Upper lobe of right lung (tissue), 1 donor: ENCODE data around the gene CCL22. TPM values are rescaled to one million over a fixed set of nuclear protein-coding genes. Genes with fewer than 3 reads are reported as not detected.

Experiments
- ATAC-seq: fragments of 200-7000 bp; cut with Tn5 transposase; one replicate; pipeline ENCODE4 v1.9.1; 2020; ENCODE audit warnings: mild to moderate bottlenecking, moderate library complexity
- DNase-seq: peaks from one replicate; pipeline ENCODE4 v3.0.0-alpha.2; 2020
- H3K27ac ChIP-seq: fragments of 200-600 bp; one replicate; pipeline ENCODE4 v1.8.0; 2022
- H3K27me3 ChIP-seq: fragments of 200-600 bp; one replicate; pipeline ENCODE4 v1.8.0; 2022; ENCODE audit warnings: mild to moderate bottlenecking
- H3K36me3 ChIP-seq: fragments of 200-600 bp; one replicate; pipeline ENCODE4 v1.8.0; 2022
- H3K4me1 ChIP-seq: fragments of 200-600 bp; one replicate; pipeline ENCODE4 v1.8.0; 2022
- H3K4me3 ChIP-seq: fragments of 200-600 bp; one replicate; pipeline ENCODE4 v1.8.0; 2022; ENCODE audit warnings: mild to moderate bottlenecking
- H3K9me3 ChIP-seq: fragments of 200-600 bp; one replicate; pipeline ENCODE4 v1.8.0; 2022
- CTCF ChIP-seq: fragments of 200-600 bp; IDR thresholded peaks from one replicate; pipeline ENCODE4 v1.8.0; 2022; ENCODE audit warnings: antibody characterized with exemption
- intact Hi-C: fragments of 100-400 bp; cut with DNase I; formaldehyde crosslinking; loops from one replicate; pipeline ENCODE4 v1.11.0; 2022
- total RNA-seq: library from RNA; stranded (reverse); fragmentation: NEBNext Ultra II Directional; extraction: Animal tissue kit (Norgen Biotek cat#: 25700); gene quantifications from one replicate; pipeline ENCODE4 v1.2.1, GENCODE V29; 2021
- donor health status: DM: no; HTN: yes; CAD: no; lungs with severe emphysema.

Gene CCL22
- total RNA-seq, 1 donor from 2014 or later, result 3.8 TPM

DNA sequence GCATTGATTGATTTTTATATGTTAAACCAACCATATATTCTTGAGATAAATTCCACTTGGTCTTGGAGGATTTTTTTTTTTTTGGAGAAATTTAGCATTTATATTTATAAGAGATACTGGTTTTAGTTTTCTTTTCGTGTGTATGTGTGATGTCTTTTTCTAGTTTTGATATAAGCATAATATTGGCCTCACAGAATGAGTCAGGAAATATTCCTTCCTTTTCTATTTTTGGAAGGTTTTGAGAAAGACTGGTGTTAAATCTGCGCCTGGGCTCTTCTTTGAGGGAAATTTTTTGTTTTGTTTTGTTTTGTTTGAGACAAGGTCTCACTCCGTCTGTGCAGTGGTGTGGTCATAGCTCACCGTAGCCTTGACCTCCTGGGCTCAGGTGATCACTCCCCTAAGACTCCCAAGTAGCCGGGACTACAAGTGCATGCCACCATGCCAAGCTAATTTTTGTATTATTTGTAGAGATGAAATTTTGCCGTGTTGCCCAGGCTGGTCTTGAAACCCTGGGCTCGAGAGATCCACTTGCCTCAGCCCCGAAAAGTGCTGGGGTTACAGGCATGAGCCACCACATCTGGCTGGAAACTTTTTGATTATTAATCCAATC is 28.8 kb upstream of the CCL22 start:
- intact Hi-C loops, result no loop called here
- no peaks in the 10 kb centered on the region for H3K9me3 ChIP-seq
- no peaks in the 10 kb centered on the region for H3K36me3 ChIP-seq
- no peaks in the 10 kb centered on the region for H3K27me3 ChIP-seq
- no peaks in the 10 kb centered on the region for H3K4me1 ChIP-seq
- no peak for DNase-seq
- no peak for ATAC-seq
- no peak overlapping the region for H3K27ac ChIP-seq
- TF ChIP-seq CTCF, result no peak
- no peak overlapping the region for H3K4me3 ChIP-seq

DNA sequence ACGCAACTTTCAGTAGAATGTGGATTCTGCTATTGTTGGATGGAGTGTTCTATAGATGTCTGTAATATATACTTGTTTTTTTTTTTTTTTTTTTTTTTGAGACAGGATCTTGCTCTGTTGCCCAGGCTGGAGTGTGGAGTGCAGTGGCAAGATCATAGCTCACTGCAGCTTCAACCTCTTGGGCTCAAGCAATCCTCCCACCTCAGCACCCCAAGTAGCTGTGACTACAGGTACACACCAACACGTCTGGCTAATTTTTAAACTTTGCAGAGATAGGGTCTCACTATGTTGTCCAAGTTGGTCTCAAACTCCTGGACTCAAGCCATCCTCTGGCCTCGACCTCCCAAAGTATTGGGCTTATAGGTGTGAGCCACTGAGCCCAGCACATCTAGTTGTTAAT is 27.2 kb upstream of the CCL22 start:
- no peak overlapping the region for H3K27ac ChIP-seq
- no peak overlapping the region for H3K4me3 ChIP-seq
- H3K4me1 ChIP-seq, result no peaks in the 10 kb centered on the region
- H3K27me3 ChIP-seq, result no peaks in the 10 kb centered on the region
- intact Hi-C loops, result no loop called here
- no peaks in the 10 kb centered on the region for H3K9me3 ChIP-seq
- no peak for DNase-seq
- no peak for ATAC-seq
- TF ChIP-seq CTCF, result no peak
- no peaks in the 10 kb centered on the region for H3K36me3 ChIP-seq

- H3K27ac ChIP-seq, result no peak overlapping the region
- H3K4me1 ChIP-seq, result no peaks in the 10 kb centered on the region
- ATAC-seq (no peak), DNase-seq (no peak)
- intact Hi-C loops, result no loop called here
- no peaks in the 10 kb centered on the region for H3K36me3 ChIP-seq
- no peaks in the 10 kb centered on the region for H3K9me3 ChIP-seq
- H3K27me3 ChIP-seq, result no peaks in the 10 kb centered on the region
- no peak overlapping the region for H3K4me3 ChIP-seq
- TF ChIP-seq CTCF, result no peak
Observed at GRCh38 chr16:57333402-57333801, 25.2 kb upstream of the CCL22 start.

DNA sequence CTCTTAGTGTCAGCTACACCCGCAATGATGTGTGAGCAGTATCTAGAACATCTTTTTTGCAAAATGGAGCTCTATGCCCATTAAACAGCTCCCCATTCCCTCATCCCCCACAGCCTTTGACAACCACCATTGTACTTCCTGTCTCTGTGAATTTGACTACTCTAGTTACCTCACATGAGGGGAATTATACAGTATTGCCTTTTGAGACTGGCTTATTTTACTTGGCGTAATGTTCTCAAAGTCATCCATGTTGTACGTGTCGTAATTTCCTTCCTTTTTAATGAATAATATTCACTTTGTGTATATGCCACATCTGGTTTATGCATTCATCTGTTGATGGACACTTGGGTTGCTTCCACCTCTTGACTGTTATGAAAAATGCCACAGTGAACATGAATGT is 23.2 kb upstream of the CCL22 start:
- Histone ChIP-seq H3K9me3 (no peaks in the 10 kb centered on the region), H3K36me3 (no peaks in the 10 kb centered on the region), H3K27me3 (no peaks in the 10 kb centered on the region), H3K4me1 (peaks cover 2% of the 10 kb centered on the region), H3K27ac (no peak overlapping the region), H3K4me3 (no peak overlapping the region)
- intact Hi-C loops, result no loop called here
- TF ChIP-seq CTCF, result no peak
- DNase-seq, result no peak
- ATAC-seq, result no peak

- DNase-seq, result no peak
- Histone ChIP-seq H3K27ac (no peak overlapping the region), H3K4me1 (peaks cover 19% of the 10 kb centered on the region), H3K27me3 (no peaks in the 10 kb centered on the region), H3K4me3 (no peak overlapping the region), H3K9me3 (no peaks in the 10 kb centered on the region), H3K36me3 (no peaks in the 10 kb centered on the region)
- intact Hi-C loops, result no loop called here
- TF ChIP-seq CTCF, result no peak
- peak; percentile 44 for ATAC-seq
Observed at GRCh38 chr16:57341062-57341440, 17.5 kb upstream of the CCL22 start.
